DND-41 (cell line): Measurements from ENCODE around the gene POF1B.

Experiments
- EZH2 ChIP-seq: IDR thresholded peaks from 3 replicates; pipeline ENCODE4 v1.6.1; 2012; ENCODE audit warnings: borderline replicate concordance, low read depth, mild to moderate bottlenecking, moderate library complexity, low read length, inconsistent platforms; ENCODE audit not compliant: severe bottlenecking
- TF ChIP-seq, protein P1 (sequence below): IDR thresholded peaks from 2 replicates; pipeline ENCODE4 v1.5.1; 2012; ENCODE audit warnings: borderline replicate concordance, low read length, moderate library complexity, mild to moderate bottlenecking; ENCODE audit not compliant: poor library complexity, severe bottlenecking; ENCODE audit errors: extremely low read depth

DNA sequence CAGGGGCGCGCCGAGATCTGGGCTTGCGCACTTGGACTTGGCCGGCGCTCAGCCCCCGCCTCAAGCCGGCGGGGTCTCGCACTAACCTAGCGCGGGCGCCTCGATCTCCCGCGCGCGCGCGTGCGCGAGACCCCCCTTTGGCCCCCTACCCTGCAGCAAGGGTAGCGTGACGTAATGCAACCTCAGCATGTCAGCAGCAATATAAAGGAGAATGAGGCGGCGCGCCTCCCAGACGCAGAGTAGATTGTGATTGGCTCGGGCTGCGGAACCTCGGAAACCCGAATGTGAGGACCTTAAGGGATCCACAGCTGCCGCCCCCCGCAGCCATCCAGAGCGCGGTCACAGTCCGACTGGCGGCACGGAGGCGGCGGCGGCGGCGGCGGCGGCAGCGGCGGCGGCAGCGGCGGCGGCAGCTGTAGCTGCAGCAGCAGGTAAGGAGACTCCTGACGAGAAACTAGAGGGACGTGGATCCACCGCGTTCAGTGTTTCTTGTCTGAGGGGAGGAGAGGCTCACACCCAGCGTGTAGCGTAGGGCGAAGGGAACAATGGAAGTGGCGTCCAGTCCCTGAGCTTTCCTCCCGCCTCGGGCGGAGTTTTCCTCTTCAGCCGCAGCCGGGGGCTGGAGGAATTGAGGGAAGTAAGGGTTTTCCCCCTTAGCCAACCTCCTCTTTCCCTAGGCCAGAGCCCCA, 135.6 kb downstream of the POF1B start, which contains the start of the genes SATL1 and ZNF711:
- TF ChIP-seq, protein P1, sequence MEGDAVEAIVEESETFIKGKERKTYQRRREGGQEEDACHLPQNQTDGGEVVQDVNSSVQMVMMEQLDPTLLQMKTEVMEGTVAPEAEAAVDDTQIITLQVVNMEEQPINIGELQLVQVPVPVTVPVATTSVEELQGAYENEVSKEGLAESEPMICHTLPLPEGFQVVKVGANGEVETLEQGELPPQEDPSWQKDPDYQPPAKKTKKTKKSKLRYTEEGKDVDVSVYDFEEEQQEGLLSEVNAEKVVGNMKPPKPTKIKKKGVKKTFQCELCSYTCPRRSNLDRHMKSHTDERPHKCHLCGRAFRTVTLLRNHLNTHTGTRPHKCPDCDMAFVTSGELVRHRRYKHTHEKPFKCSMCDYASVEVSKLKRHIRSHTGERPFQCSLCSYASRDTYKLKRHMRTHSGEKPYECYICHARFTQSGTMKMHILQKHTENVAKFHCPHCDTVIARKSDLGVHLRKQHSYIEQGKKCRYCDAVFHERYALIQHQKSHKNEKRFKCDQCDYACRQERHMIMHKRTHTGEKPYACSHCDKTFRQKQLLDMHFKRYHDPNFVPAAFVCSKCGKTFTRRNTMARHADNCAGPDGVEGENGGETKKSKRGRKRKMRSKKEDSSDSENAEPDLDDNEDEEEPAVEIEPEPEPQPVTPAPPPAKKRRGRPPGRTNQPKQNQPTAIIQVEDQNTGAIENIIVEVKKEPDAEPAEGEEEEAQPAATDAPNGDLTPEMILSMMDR = no peak
- TF ChIP-seq EZH2 = no peak
